IMR-90 (cell line): ENCODE measurements around the gene RHOH. TPM values are rescaled to one million over a fixed set of nuclear protein-coding genes. Genes with fewer than 3 reads are reported as not detected.

Experiments
- ATAC-seq: fragments of 200-7000 bp; cut with Tn5 transposase; 2 replicates; pipeline ENCODE4 v1.9.1; 2020; ENCODE audit warnings: low read depth, mild to moderate bottlenecking, moderate library complexity
- BruUV-seq: library from RNA; stranded (reverse); fragments of 400-500 nt; replicated peaks from 2 replicates; lab custom pipeline; 2021; lab: Mats Ljungman, UMichigan
- CTCF ChIA-PET: fragments of 300-600 bp; formaldehyde crosslinking; extraction: SDS; loops from one replicate; lab custom pipeline; 2021; ENCODE audit warnings: antibody characterized with exemption; lab: Yijun Ruan, JAX
- POLR2A ChIA-PET: fragments of 300-600 bp; sonication (Branson Sonifier 250); formaldehyde crosslinking; loops from one replicate; lab custom pipeline; 2022; ENCODE audit warnings: antibody characterized with exemption; ENCODE audit not compliant: unreplicated experiment; lab: Charles Lee
- DNase-seq: peaks from one replicate; pipeline ENCODE4 v3.0.0; 2013
- H2AFZ ChIP-seq: replicated peaks from 2 replicates; pipeline ENCODE3; 2013; ENCODE audit warnings: low read length, mild to moderate bottlenecking; ENCODE audit not compliant: poor library complexity
- H2AK5ac ChIP-seq: 2 replicates; pipeline ENCODE4 v1.6.1; 2013; ENCODE audit warnings: low read depth, low read length, inconsistent platforms
- H2AK9ac ChIP-seq: replicated peaks from 2 replicates; pipeline ENCODE3; 2013; ENCODE audit warnings: mild to moderate bottlenecking, low read depth, low read length, moderate library complexity; ENCODE audit not compliant: poor library complexity
- H2BK120ac ChIP-seq: 2 replicates; pipeline ENCODE4 v1.6.1; 2013; ENCODE audit warnings: low read depth, low read length, inconsistent platforms
- H2BK15ac ChIP-seq: 3 replicates; pipeline ENCODE4 v1.6.1; 2013; ENCODE audit warnings: low read depth, low read length, inconsistent platforms
- H2BK20ac ChIP-seq: 2 replicates; pipeline ENCODE4 v1.6.1; 2013; ENCODE audit warnings: low read depth, mild to moderate bottlenecking, inconsistent platforms, low read length, moderate library complexity
- H2BK5ac ChIP-seq: 2 replicates; pipeline ENCODE4 v1.6.1; 2013; ENCODE audit warnings: mild to moderate bottlenecking, low read depth, low read length, inconsistent platforms; ENCODE audit not compliant: poor library complexity, severe bottlenecking
- H3K14ac ChIP-seq: replicated peaks from 2 replicates; pipeline ENCODE4 v1.6.1; 2013; ENCODE audit warnings: low read depth, low read length, inconsistent platforms
- H3K18ac ChIP-seq: 2 replicates; pipeline ENCODE4 v1.6.1; 2013; ENCODE audit warnings: low read depth, low read length, control low read depth
- H3K23ac ChIP-seq: 2 replicates; pipeline ENCODE4 v1.6.1; 2013; ENCODE audit warnings: low read depth, low read length, inconsistent platforms
- H3K27ac ChIP-seq: 2 replicates; pipeline ENCODE4 v1.5.1; 2013; ENCODE audit warnings: mild to moderate bottlenecking, control low read depth, low read length; ENCODE audit not compliant: insufficient read depth
- H3K27me3 ChIP-seq: 2 replicates; pipeline ENCODE4 v1.6.1; 2013; ENCODE audit warnings: low read length; ENCODE audit not compliant: control insufficient read depth, insufficient read depth
- H3K36me3 ChIP-seq: 2 replicates; pipeline ENCODE4 v1.6.1; 2013; ENCODE audit warnings: low read length, mixed read lengths; ENCODE audit not compliant: control insufficient read depth, insufficient read depth
- H3K4ac ChIP-seq: 2 replicates; pipeline ENCODE4 v1.6.1; 2013; ENCODE audit warnings: low read depth, low read length, inconsistent platforms
- H3K4me1 ChIP-seq: 2 replicates; pipeline ENCODE4 v1.6.1; 2013; ENCODE audit warnings: low read length, mixed read lengths; ENCODE audit not compliant: control insufficient read depth, insufficient read depth
- H3K4me2 ChIP-seq: 2 replicates; pipeline ENCODE4 v1.6.1; 2013; ENCODE audit warnings: low read depth, mild to moderate bottlenecking, control low read depth, low read length, moderate library complexity
- H3K4me3 ChIP-seq: 2 replicates; pipeline ENCODE4 v1.5.1; 2013; ENCODE audit warnings: low read depth, mild to moderate bottlenecking, control low read depth, low read length, moderate library complexity; ENCODE audit not compliant: insufficient read depth
- H3K56ac ChIP-seq: 2 replicates; pipeline ENCODE4 v1.6.1; 2013; ENCODE audit warnings: low read length, inconsistent platforms; ENCODE audit not compliant: insufficient read depth; ENCODE audit errors: extremely low read depth
- H3K79me1 ChIP-seq, 2 experiments: 2 replicates each; pipeline ENCODE4 v1.6.1; 2013; ENCODE audit warnings: low read length in 2 of 2, inconsistent platforms in 1 of 2, low read depth in 1 of 2
- H3K9ac ChIP-seq: 2 replicates; pipeline ENCODE4 v1.6.1; 2013; ENCODE audit warnings: low read depth, low read length, control low read depth
- H3K9me1 ChIP-seq: 2 replicates; pipeline ENCODE4 v1.6.1; 2013; ENCODE audit warnings: low read length, inconsistent platforms; ENCODE audit not compliant: insufficient read depth
- H3K9me3 ChIP-seq: 2 replicates; pipeline ENCODE4 v1.6.1; 2013; ENCODE audit warnings: low read length; ENCODE audit not compliant: control insufficient read depth, insufficient read depth
- H4K20me1 ChIP-seq: 2 replicates; pipeline ENCODE4 v1.6.1; 2013; ENCODE audit warnings: low read length, inconsistent platforms; ENCODE audit not compliant: insufficient read depth
- H4K5ac ChIP-seq: 2 replicates; pipeline ENCODE4 v1.6.1; 2013; ENCODE audit warnings: mild to moderate bottlenecking, low read depth, low read length, control low read depth
- H4K8ac ChIP-seq, 2 experiments: 2 replicates each; pipeline ENCODE4 v1.6.1; 2013; ENCODE audit warnings: low read depth in 2 of 2, low read length in 2 of 2, control low read depth in 1 of 2, inconsistent platforms in 1 of 2
- H4K91ac ChIP-seq: 2 replicates; pipeline ENCODE4 v1.6.1; 2013; ENCODE audit warnings: low read depth, low read length, inconsistent platforms; ENCODE audit not compliant: insufficient read depth
- BHLHE40 ChIP-seq: fragments of 150-350 bp; IDR thresholded peaks from 2 replicates; pipeline ENCODE4 v1.6.1; 2016; ENCODE audit warnings: mild to moderate bottlenecking, low read depth, low read length
- CTCF ChIP-seq: conservative IDR thresholded peaks from 2 replicates; pipeline ENCODE4 v1.5.1; 2012; ENCODE audit warnings: mild to moderate bottlenecking, low read depth, low read length, improper control_type of control experiment
- FOS ChIP-seq: fragments of 150-350 bp; IDR thresholded peaks from 2 replicates; pipeline ENCODE4 v1.6.1; 2016; ENCODE audit warnings: low read depth, low read length
- MAFK ChIP-seq: IDR thresholded peaks from 2 replicates; pipeline ENCODE4 v1.6.1; 2012; ENCODE audit warnings: low read depth, low read length, improper control_type of control experiment
- MAZ ChIP-seq: IDR thresholded peaks from 2 replicates; pipeline ENCODE4 v1.6.1; 2012; ENCODE audit warnings: low read depth, mild to moderate bottlenecking, low read length, improper control_type of control experiment, moderate library complexity, borderline replicate concordance
- MXI1 ChIP-seq: IDR thresholded peaks from 2 replicates; pipeline ENCODE4 v1.6.1; 2012; ENCODE audit warnings: low read depth, mild to moderate bottlenecking, low read length, moderate library complexity, borderline replicate concordance
- RAD21 ChIP-seq: IDR thresholded peaks from 2 replicates; pipeline ENCODE4 v1.6.1; 2012; ENCODE audit warnings: low read length, improper control_type of control experiment
- RCOR1 ChIP-seq: IDR thresholded peaks from 2 replicates; pipeline ENCODE4 v1.6.1; 2012; ENCODE audit warnings: mild to moderate bottlenecking, low read length, improper control_type of control experiment; ENCODE audit not compliant: insufficient replicate concordance
- RFX5 ChIP-seq: IDR thresholded peaks from 2 replicates; pipeline ENCODE4 v1.8.0; 2012; ENCODE audit warnings: low read depth, mild to moderate bottlenecking, low read length, moderate library complexity
- USF2 ChIP-seq: fragments of 150-350 bp; IDR thresholded peaks from 2 replicates; pipeline ENCODE4 v1.6.1; 2017; ENCODE audit warnings: mild to moderate bottlenecking, antibody characterized with exemption, low read length, low read depth
- WGBS, 2 experiments: methylation state at CpG; one replicate each; pipeline versions ENCODE4 v1.1.5 to v1.1.7; 2013; ENCODE audit warnings: missing lambda C conversion rate in 2 of 2; ENCODE audit not compliant: insufficient read length in 1 of 2; ENCODE audit errors: extremely low coverage in 2 of 2; 5-methylcytosine and 5-hydroxymethylcytosine counted together
- dilution Hi-C: fragments of 300-500 bp; cut with HindIII; formaldehyde crosslinking; loops from one replicate; pipeline ENCODE4 v1.14.3; 2018; ENCODE audit warnings: low sequenced_read_pairs; ENCODE audit not compliant: unreplicated experiment
- in situ Hi-C: fragments of 300-500 bp; cut with MboI; formaldehyde crosslinking; loops from 3 replicates; pipeline ENCODE4 v1.14.3; 2019; ENCODE audit warnings: low sequenced_read_pairs, inconsistent platforms, mixed read lengths
- intact Hi-C: fragments of 100-400 bp; cut with micrococcal nuclease; formaldehyde crosslinking; loops from 2 replicates; pipeline ENCODE4 v1.10.0; 2022
- polyA plus RNA-seq, 3 experiments: library from polyadenylated mRNA; depleted of rRNA; stranded (reverse); fragments of >200 nt; gene quantifications; 2 replicates each; pipeline ENCODE4 v1.2.3, GENCODE V29; 2012; ENCODE audit warnings: low replicate concordance in 1 of 3
- total RNA-seq: library from RNA; depleted of rRNA; stranded (reverse); fragments of >200 nt; gene quantifications from 2 replicates; pipeline ENCODE4 v1.2.3, GENCODE V29; 2012

The RHOH gene
- total and polyA plus RNA-seq, 2 of the 4 experiments (the other 2 are of a cell fraction) = not detected

DNA sequence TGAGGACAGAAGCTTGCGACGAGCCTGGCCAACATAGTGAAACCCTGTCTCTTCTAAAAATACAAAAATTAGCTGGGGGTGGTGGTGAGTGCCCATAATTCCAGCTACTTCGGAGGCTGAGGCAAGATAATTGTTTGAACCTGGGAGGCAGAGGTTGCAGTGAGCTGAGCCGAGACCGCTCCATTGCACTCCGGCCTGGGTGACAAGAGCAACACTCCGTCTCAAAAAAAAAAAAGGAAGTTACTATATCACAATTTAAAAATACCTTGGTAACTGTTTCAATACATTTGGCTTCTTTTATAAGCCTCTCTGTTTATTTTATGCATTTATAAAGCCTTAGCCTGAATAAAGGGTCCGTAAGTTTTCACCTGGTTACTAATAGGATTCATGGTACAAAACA, 91.7 kb downstream of the RHOH start:
- Histone ChIP-seq H3K27ac (no peak overlapping the region), H2BK5ac (no peak overlapping the region), H3K56ac (no peak overlapping the region), H4K5ac (no peak overlapping the region), H3K9me1 (no peaks in the 10 kb centered on the region), H4K91ac (no peak overlapping the region), H2BK20ac (no peak overlapping the region), H2AFZ (no peak overlapping the region), H3K4me1 (no peaks in the 10 kb centered on the region), H3K9me3 (no peaks in the 10 kb centered on the region; the same call in 1 of the 2 replicates), H2AK5ac (no peak overlapping the region), H2BK15ac (no peak overlapping the region), H3K27me3 (peaks cover 12% of the 10 kb centered on the region), H3K14ac (no peak overlapping the region), H2AK9ac (no peak overlapping the region), H3K4ac (no peak overlapping the region), H3K18ac (no peak overlapping the region), H2BK120ac (no peak overlapping the region), H3K4me2 (no peak overlapping the region), H3K36me3 (no peaks in the 10 kb centered on the region), H4K8ac (no peak overlapping the region), H3K23ac (no peak overlapping the region), H3K9ac (no peak overlapping the region), H3K4me3 (no peak overlapping the region), H3K79me1 (no peaks in the 10 kb centered on the region), H4K20me1 (no peaks in the 10 kb centered on the region)
- ChIA-PET CTCF (no interaction called here), POLR2A (no interaction called here)
- intact Hi-C loops = no loop called here
- 92% methylated on average over 2 of the region's 8 CpGs; no CpG with 5 or more reads in 1 of the 2 experiments for WGBS, 2 experiments
- TF ChIP-seq BHLHE40 (no peak), MAFK (no peak), FOS (no peak), CTCF (no peak), USF2 (no peak), RFX5 (no peak), RAD21 (no peak), MAZ (no peak), MXI1 (no peak), RCOR1 (no peak)
- dilution Hi-C loops = no loop called here
- ATAC-seq (no peak), DNase-seq (no peak)
- in situ Hi-C loops = no loop called here
- BruUV-seq = no TSS peak
